CMK (cell line): ENCODE data around the gene FRMD8.

ENCODE experiments used
- DNase-seq: peaks from one replicate; pipeline ENCODE4 v3.0.0-alpha.2; 2010; ENCODE audit warnings: low read depth

The FRMD8 gene

DNA sequence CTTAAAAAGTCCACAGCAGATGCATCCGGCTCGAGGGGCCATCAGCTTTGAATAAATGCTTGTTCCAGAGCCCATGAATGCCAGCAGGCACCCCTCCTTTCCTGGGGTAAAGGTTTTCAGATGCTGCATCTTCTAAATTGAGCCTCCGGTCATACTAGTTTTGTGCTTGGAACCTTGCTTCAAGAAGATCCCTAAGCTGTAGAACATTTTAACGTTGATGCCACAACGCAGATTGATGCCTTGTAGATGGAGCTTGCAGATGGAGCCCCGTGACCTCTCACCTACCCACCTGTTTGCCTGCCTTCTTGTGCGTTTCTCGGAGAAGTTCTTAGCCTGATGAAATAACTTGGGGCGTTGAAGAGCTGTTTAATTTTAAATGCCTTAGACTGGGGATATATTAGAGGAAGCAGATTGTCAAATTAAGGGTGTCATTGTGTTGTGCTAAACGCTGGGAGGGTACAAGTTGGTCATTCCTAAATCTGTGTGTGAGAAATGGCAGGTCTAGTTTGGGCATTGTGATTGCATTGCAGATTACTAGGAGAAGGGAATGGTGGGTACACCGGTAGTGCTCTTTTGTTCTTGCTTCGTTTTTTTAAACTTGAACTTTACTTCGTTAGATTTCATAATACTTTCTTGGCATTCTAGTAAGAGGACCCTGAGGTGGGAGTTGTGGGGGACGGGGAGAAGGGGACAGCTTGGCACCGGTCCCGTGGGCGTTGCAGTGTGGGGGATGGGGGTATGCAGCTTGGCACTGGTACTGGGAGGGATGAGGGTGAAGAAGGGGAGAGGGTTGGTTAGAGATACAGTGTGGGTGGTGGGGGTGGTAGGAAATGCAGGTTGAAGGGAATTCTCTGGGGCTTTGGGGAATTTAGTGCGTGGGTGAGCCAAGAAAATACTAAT lies 38.0 kb downstream of the FRMD8 start:
- no peak for DNase-seq

GRCh38 chr11:65425105-65425970 lies 38.9 kb downstream of the FRMD8 start:
- peak; percentile 59 for DNase-seq

DNA sequence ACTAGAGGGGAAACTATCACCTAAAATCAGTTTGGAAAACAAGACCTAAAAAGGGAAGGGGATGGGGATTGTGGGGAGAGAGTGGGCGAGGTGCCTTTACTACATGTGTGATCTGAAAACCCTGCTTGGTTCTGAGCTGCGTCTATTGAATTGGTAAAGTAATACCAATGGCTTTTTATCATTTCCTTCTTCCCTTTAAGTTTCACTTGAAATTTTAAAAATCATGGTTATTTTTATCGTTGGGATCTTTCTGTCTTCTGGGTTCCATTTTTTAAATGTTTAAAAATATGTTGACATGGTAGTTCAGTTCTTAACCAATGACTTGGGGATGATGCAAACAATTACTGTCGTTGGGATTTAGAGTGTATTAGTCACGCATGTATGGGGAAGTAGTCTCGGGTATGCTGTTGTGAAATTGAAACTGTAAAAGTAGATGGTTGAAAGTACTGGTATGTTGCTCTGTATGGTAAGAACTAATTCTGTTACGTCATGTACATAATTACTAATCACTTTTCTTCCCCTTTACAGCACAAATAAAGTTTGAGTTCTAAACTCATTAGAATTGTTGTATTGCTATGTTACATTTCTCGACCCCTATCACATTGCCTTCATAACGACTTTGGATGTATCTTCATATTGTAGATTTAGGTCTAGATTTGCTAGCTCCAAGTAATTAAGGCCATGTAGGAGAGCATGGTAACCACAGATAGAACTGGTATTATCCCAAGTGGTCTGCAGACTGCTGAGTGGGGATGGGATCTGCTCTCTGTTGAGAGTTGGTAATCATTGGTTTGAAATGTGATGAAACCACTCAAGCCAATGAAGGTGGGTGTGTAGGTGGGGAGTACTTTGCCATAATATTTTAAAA lies 39.8 kb downstream of the FRMD8 start:
- no peak for DNase-seq

GRCh38 chr11:65426839-65427690 lies 40.6 kb downstream of the FRMD8 start:
- DNase-seq: no peak

DNA sequence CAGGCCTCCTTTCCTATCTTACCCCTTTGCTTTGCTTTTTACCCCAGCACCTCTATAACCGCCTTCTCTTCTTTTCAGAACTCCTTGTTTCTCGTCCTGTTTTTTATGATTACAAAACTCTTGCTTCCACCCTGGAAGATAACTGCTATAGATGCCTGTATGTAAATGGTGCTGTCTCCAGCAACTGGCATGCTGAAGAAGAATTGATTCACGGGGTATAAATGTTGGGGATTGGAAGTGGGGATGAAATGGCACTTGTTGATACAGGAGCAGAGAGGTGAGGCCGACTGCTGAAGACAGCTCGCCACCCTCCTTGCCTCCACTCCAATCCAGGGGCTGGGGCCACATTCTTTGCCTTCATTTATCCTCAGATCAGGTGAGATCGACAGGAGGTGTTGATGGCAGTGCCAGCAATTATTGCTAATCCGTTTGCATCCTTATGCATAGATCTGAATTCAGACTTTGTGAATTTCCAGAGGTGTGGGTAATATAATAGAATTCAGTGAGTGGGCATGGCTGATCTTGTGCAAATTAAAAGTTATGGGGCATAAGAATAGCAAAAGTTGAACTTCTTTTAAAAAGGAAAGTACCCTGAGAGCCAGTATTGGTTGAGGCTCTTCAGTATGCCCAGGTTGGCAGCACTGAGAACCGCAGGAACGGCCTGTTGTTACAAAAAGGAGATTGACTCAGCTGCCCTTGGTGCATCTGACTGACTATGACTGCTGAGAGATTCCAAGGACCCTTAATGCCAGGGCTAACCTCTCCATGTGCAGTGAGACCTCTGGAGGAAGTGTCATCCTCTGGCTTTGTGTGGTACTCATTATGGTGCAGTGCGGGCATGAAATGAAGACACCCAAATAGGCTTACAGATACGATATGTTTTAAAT lies 41.5 kb downstream of the FRMD8 start:
- no peak for DNase-seq

- no peak for DNase-seq
Observed at GRCh38 chr11:65428578-65429067, 42.2 kb downstream of the FRMD8 start.

- DNase-seq: no peak
Observed at GRCh38 chr11:65429068-65429681, 42.7 kb downstream of the FRMD8 start.

- DNase-seq: peak; percentile 65
Observed at GRCh38 chr11:65429724-65430405, 43.4 kb downstream of the FRMD8 start.

GRCh38 chr11:65430406-65431217 lies 44.2 kb downstream of the FRMD8 start:
- DNase-seq: no peak

DNA sequence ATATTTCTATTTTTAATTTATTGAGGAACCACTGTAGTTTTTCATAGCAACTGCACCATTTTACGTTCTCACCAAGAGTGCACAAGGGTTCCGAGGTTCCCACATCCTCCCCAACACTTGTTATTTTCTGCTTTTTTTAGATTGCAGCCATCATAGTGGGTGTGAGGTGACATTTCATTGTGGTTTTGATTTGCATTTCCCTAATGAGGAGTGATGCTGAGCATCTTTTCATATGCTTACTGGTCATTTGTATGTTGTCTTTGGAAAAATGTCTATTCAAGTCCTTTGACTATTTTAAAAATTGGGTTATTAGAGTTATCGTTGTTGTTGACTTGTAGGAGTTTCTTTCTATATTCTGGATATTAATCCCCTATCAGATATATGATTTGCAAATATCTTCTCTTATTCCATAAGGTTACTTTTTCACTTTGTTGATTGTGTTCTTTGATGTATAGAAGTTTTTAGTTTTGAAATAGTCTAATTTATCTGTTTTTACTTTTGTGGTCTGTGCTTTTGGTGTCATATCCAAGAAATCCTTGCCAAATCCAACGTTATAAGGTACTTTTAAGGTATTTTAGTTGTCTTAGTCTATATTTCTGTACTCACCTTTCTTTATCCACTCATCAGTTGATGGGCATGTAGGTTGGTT lies 45.1 kb downstream of the FRMD8 start:
- no peak for DNase-seq

DNA sequence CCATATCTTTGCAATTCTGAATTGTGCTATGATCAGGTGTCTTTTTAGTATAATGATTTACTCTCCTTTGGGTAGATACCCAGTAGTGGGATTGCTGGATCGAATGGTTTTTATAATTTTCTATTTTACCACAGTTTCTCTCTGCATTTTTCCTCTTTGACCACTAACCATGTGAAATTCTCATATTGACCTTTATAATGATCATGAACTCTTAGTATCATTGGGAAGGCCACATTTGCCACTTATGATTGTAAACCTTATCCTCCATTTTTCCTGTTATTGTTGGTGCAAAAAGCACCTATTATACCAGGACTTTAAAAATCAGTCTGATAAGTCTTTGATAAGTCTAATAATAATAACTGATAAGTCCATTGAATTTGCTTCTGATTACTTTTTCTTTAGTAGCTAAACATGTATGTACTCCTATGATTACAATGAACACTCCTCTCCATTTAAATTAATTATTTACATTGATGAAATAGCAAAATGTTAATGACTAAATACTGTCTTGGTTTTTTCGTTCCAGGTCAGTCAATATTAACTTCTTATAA lies 45.7 kb downstream of the FRMD8 start:
- no peak for DNase-seq

GRCh38 chr11:65432686-65433582 lies 46.5 kb downstream of the FRMD8 start:
- DNase-seq: no peak

GRCh38 chr11:65433657-65434056 lies 47.2 kb downstream of the FRMD8 start:
- no peak for DNase-seq

GRCh38 chr11:65434057-65434666 lies 47.7 kb downstream of the FRMD8 start:
- DNase-seq: no peak

DNA sequence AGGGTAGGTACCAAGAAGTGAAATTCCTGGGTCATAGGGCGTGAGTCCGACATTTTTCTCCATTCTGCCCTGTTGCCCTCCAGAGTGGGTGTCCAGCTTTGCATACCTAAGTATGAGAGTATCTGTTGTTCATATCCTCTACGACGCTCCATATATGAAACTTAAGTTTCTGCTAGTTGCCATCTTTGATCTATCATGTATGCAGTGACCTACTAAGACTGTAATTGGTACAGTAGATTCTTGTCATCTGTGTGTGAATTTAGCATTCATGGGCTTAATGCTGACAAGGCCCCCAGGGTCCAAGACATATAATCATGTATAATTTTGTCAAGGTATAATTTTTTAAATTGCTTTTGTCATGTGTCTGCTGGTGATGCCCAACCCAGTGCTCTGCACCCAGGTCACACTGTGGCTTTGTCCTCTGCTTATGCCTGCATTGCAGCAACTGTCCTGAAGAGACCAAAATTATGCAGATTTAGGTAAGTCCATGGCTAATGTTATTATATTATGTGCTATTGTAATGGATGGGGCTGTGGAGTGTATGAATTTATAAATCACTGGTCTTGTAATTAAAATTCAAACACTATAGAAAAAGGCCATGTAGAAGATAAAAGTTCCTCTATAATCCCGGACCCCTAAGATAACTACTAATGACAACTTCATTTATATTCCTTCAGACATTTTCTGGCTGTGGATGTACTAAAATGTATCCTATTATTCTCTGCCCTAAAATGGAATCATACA lies 48.4 kb downstream of the FRMD8 start:
- no peak for DNase-seq
